Measurements from ENCODE around the gene HMGCL. TPM values are rescaled to one million over a fixed set of nuclear protein-coding genes. Genes with fewer than 3 reads are reported as not detected.

Gene HMGCL
- 20.7 and 30.7 TPM in 2 replicates for total RNA-seq (ENCODE audit: low replicate concordance)

DNA sequence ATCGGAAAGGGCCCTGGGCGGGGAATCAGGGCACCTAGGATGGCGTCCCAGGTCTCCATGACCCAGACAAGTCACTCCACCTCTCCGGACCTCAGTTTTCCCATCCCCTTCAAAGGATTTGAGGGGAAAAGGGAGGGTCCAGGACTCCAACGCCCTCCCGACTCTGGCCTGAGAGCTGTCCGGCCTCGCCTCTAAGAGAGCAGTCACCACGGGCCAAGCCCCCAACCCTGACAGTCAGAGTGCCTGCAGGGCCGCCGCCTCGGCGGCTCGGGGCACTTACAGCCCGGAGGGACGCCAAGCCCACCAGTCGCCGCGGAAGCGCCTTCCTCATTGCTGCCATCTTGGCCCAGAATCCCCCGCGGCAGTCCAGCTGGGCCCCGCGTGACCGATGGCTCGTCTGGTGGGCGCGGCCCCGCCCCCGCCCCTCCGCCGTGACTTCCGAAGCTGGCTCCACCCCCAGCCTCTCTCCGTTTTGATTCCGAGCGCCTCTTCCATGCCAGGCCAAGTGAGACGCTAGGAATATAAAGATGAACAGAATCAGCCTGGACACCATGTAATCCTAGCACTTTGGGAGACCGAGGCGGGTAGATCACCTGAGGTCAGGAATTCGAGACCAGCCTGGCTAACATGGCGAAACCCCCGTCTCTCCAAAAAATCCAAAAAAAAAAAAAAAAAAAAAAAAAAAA lies at the start of gene HMGCL:
Gene HMGCL (minus strand): TSS at position 354 of the 686 bp plus-strand sequence. CDS start 14 bp downstream, at position 340.
- Histone ChIP-seq H3K9me3 (ENCODE audit: low read depth) (no peaks in the 10 kb centered on the region), H3K4me1 (peaks cover 9% of the 10 kb centered on the region), H3F3A (ENCODE audit: low read depth) (peaks cover 13% of the 10 kb centered on the region), H3K27ac (peak within 1 kb of the TSS; percentile 32), H3K4me3 (peak within 1 kb of the TSS; percentile 92), H3K4me2 (peak within 1 kb of the TSS; percentile 94), H3K79me2 (ENCODE audit: low read depth) (peaks cover 17% of the 10 kb centered on the region), H4K20me1 (ENCODE audit: low read depth) (peaks cover 3% of the 10 kb centered on the region), H3K36me3 (no peaks in the 10 kb centered on the region), H2AFZ (replicated peaks) (peak within 1 kb of the TSS; percentile 52), H3K9ac (peak within 1 kb of the TSS; percentile 87), H3K27me3 (no peaks in the 10 kb centered on the region)
- Mint-ChIP-seq H3K27ac (peak within 1 kb of the TSS; percentile 96), H3K27me3 (ENCODE audit: insufficient read depth, low read depth) (no peaks in the 10 kb centered on the region), H3K36me3 (no peaks in the 10 kb centered on the region), H3K9me3 (no peaks in the 10 kb centered on the region), H3K4me3 (peak within 1 kb of the TSS; percentile 98), H3K4me1 (peaks cover 16% of the 10 kb centered on the region)
- peak; percentile 93 for DNase-seq (ENCODE audit: low spot score)
- TF ChIP-seq, protein P1, sequence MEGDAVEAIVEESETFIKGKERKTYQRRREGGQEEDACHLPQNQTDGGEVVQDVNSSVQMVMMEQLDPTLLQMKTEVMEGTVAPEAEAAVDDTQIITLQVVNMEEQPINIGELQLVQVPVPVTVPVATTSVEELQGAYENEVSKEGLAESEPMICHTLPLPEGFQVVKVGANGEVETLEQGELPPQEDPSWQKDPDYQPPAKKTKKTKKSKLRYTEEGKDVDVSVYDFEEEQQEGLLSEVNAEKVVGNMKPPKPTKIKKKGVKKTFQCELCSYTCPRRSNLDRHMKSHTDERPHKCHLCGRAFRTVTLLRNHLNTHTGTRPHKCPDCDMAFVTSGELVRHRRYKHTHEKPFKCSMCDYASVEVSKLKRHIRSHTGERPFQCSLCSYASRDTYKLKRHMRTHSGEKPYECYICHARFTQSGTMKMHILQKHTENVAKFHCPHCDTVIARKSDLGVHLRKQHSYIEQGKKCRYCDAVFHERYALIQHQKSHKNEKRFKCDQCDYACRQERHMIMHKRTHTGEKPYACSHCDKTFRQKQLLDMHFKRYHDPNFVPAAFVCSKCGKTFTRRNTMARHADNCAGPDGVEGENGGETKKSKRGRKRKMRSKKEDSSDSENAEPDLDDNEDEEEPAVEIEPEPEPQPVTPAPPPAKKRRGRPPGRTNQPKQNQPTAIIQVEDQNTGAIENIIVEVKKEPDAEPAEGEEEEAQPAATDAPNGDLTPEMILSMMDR (IDR thresholded peaks at IDR 0.05): no peak
- TF ChIP-seq EZH2 (IDR thresholded peaks at IDR 0.05) (no peak), EZH2phosphoT487 (IDR thresholded peaks at IDR 0.05) (no peak)

DNA sequence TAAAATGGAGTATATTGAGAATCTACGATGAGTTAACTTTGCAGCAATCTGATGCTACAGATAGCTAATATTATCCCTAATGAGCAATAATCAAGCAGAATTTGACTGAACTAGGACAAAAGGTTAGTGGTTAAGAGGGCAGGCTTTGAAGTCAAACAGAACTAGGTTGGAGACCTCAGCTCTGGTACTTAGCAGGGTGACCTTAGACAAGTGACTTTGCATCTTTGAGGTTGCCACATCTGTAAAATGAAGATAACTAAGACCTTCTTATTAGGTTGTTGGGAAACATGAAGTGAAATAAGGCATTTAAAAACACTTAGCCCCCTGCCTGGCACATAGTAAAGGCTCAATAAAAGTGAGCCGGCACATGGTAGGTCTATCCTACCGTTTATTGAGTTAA lies 47.2 kb upstream of the HMGCL start:
- no peak for DNase-seq (ENCODE audit: low spot score)
- Histone ChIP-seq H3K79me2 (ENCODE audit: low read depth) (no peaks in the 10 kb centered on the region), H3K4me3 (no peak overlapping the region), H3K4me1 (peaks cover 2% of the 10 kb centered on the region), H3K27me3 (peaks cover 29% of the 10 kb centered on the region), H4K20me1 (ENCODE audit: low read depth) (no peaks in the 10 kb centered on the region), H3K9ac (no peak overlapping the region), H3K36me3 (no peaks in the 10 kb centered on the region), H3K9me3 (ENCODE audit: low read depth) (no peaks in the 10 kb centered on the region), H3K4me2 (no peak overlapping the region), H3F3A (ENCODE audit: low read depth) (no peaks in the 10 kb centered on the region), H3K27ac (no peak overlapping the region), H2AFZ (replicated peaks) (no peak overlapping the region)
- Mint-ChIP-seq H3K36me3 (peaks cover 2% of the 10 kb centered on the region), H3K4me1 (peaks cover 7% of the 10 kb centered on the region), H3K9me3 (peaks cover 8% of the 10 kb centered on the region), H3K27me3 (ENCODE audit: insufficient read depth, low read depth) (peaks cover 17% of the 10 kb centered on the region), H3K4me3 (no peak overlapping the region), H3K27ac (no peak overlapping the region)
- no peak for TF ChIP-seq EZH2 (IDR thresholded peaks at IDR 0.05)
- TF ChIP-seq EZH2phosphoT487 (IDR thresholded peaks at IDR 0.05): no peak
- TF ChIP-seq, protein P1 (IDR thresholded peaks at IDR 0.05): no peak

GRCh38 chr1:23869051-23869450 lies 43.8 kb upstream of the HMGCL start:
- no peak overlapping the region for H3K9ac ChIP-seq
- peaks cover 7% of the 10 kb centered on the region for H4K20me1 ChIP-seq (ENCODE audit: low read depth)
- no peak overlapping the region for H3K4me2 ChIP-seq
- no peak overlapping the region for H2AFZ ChIP-seq (replicated peaks)
- no peak for DNase-seq (ENCODE audit: low spot score)
- no peaks in the 10 kb centered on the region for H3K9me3 ChIP-seq (ENCODE audit: low read depth)
- no peaks in the 10 kb centered on the region for H3F3A ChIP-seq (ENCODE audit: low read depth)
- H3K4me1 ChIP-seq: peaks cover 5% of the 10 kb centered on the region
- H3K27me3 Mint-ChIP-seq (ENCODE audit: insufficient read depth, low read depth): peaks cover 28% of the 10 kb centered on the region
- H3K36me3 Mint-ChIP-seq: no peaks in the 10 kb centered on the region
- H3K4me3 ChIP-seq: no peak overlapping the region
- H3K27ac ChIP-seq: no peak overlapping the region
- H3K4me3 Mint-ChIP-seq: peak overlapping the region; percentile 88
- no peak overlapping the region for H3K27ac Mint-ChIP-seq
- no peaks in the 10 kb centered on the region for H3K79me2 ChIP-seq (ENCODE audit: low read depth)
- no peaks in the 10 kb centered on the region for H3K9me3 Mint-ChIP-seq
- no peak for TF ChIP-seq EZH2 (IDR thresholded peaks at IDR 0.05)
- TF ChIP-seq, protein P1 (IDR thresholded peaks at IDR 0.05): no peak
- no peak for TF ChIP-seq EZH2phosphoT487 (IDR thresholded peaks at IDR 0.05)
- peaks cover 45% of the 10 kb centered on the region for H3K27me3 ChIP-seq
- H3K36me3 ChIP-seq: no peaks in the 10 kb centered on the region
- peaks cover 11% of the 10 kb centered on the region for H3K4me1 Mint-ChIP-seq

All from neural progenitor cell (in vitro differentiated cells).